Tibial artery (tissue), 4 donors: ENCODE data around the gene WIPF2.
"Not testable (repeated sequence)": the region's sequence is repeated elsewhere in the genome, so short reads cannot be mapped to it uniquely, and the experiment has no call there.

Experiments used
- DNase-seq, 2 donors: peaks; one replicate each; pipeline ENCODE4 v3.0.0-alpha.2; 2019
- H3K27ac ChIP-seq, 2 donors: fragments of 200-600 bp; sonication (generic) in 1 of 2; 1 replicate in 1 of 2; 2 replicates in 1 of 2; pipeline ENCODE4 v1.5.1; 2018 to 2019; ENCODE audit warnings: mild to moderate bottlenecking in 1 of 2
- H3K27me3 ChIP-seq, 2 donors: fragments of 200-600 bp; sonication (generic) in 1 of 2; one replicate each; pipeline versions ENCODE4 v1.5.1 to v1.6.0; 2016 to 2019
- H3K36me3 ChIP-seq, 3 donors: fragments of 200-600 bp; sonication (generic) in 2 of 3; one replicate each; pipeline ENCODE4 v1.5.1; 2016 to 2019; ENCODE audit warnings: mild to moderate bottlenecking in 2 of 3
- H3K4me1 ChIP-seq, 4 donors: fragments of 200-600 bp; sonication (generic) in 2 of 4; 1 replicate in 3 of 4; 2 replicates in 1 of 4; pipeline ENCODE4 v1.5.1; 2016 to 2019
- H3K4me3 ChIP-seq, 2 donors: fragments of 200-600 bp; sonication (generic) in 1 of 2; 1 replicate in 1 of 2; 2 replicates in 1 of 2; pipeline ENCODE4 v1.5.1; 2018 to 2019; ENCODE audit warnings: mild to moderate bottlenecking in 2 of 2
- H3K9me3 ChIP-seq, 3 donors: fragments of 200-600 bp; sonication (generic) in 1 of 3; one replicate each; pipeline ENCODE4 v1.5.1; 2016 to 2019
- CTCF ChIP-seq, 2 experiments: fragments of 200-600 bp in 1 of 2; fragments of 450-650 bp in 1 of 2; IDR thresholded peaks; one replicate each; pipeline ENCODE4 v1.5.1; 2017 to 2019; ENCODE audit warnings: antibody characterized with exemption in 2 of 2, mild to moderate bottlenecking in 1 of 2, moderate library complexity in 1 of 2
- intact Hi-C: fragments of 100-400 bp; cut with DNase I; formaldehyde crosslinking; loops from one replicate; pipeline ENCODE4 v1.15.0; 2023; ENCODE audit warnings: low total_unique reads

Gene WIPF2

GRCh38 chr17:40293363-40293762 lies 74.3 kb downstream of the WIPF2 start:
- H3K27ac ChIP-seq, result no peak overlapping the region
- no peaks in the 10 kb centered on the region for H3K9me3 ChIP-seq
- no peak for TF ChIP-seq CTCF (IDR thresholded peaks at IDR 0.05)
- peaks cover 0 to 13% (median 2%) of the 10 kb centered on the region in 4 donors for H3K4me1 ChIP-seq
- no peaks in the 10 kb centered on the region for H3K36me3 ChIP-seq
- DNase-seq, result peak in 1 of 2 donors; percentile 48
- H3K27me3 ChIP-seq, result no peaks in the 10 kb centered on the region
- intact Hi-C loops, result no loop called here
- H3K4me3 ChIP-seq, result no peak overlapping the region

DNA sequence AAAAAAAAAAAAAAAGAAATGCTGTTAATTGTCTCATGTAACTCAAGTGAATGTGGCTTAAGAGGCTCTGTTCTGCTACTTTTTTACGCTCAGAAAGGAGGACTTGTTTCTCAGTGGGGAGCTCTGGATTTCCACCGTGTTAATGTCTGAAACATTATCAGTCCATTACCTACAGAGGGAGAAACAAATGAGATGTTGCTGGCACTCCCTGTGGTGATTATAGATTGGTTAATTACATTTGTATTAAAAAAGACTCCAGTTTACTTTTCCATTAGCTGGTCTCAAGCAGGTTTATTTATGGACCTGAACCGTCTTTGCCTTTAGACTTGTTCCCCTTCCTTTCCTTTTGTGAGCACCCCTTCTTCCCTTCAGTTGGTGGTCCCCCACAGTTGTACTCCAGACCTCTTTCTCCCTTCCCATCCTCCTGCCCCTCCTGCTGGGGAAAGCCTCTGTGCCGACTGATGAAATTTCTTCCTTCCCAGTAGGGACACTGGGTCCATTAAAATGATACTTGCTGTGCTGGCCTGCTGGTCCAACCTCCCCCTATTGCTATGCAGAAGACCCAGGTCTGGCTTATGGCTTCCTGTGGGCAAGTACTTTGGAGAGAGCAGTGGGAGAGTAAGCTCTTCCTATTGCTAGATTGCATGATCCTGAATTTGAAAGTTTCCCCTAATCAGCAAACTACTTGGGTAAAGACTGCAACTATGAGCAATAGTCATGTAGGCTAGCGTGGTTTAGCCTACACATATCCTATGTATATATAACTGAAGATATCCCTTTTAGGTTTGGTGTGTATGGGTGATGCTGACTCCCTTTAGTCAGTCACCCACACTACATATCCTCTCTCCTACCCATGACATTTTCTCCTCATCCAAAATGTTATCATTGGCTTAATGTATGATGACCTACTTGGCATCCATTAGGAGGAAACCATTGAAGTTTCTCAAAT lies 76.7 kb downstream of the WIPF2 start:
- Histone ChIP-seq H3K9me3 (no peaks in the 10 kb centered on the region), H3K27ac (no peak overlapping the region), H3K27me3 (no peaks in the 10 kb centered on the region), H3K4me3 (no peak overlapping the region), H3K4me1 (peaks cover 0 to 27% (median 7%) of the 10 kb centered on the region in 4 donors), H3K36me3 (no peaks in the 10 kb centered on the region)
- intact Hi-C loops, result loop anchor here (5.0 kb wide), 1 partner anchor 93 kb away; no protein-coding TSS in a partner anchor
- no peak for TF ChIP-seq CTCF (IDR thresholded peaks at IDR 0.05)
- DNase-seq, result no peak

DNA sequence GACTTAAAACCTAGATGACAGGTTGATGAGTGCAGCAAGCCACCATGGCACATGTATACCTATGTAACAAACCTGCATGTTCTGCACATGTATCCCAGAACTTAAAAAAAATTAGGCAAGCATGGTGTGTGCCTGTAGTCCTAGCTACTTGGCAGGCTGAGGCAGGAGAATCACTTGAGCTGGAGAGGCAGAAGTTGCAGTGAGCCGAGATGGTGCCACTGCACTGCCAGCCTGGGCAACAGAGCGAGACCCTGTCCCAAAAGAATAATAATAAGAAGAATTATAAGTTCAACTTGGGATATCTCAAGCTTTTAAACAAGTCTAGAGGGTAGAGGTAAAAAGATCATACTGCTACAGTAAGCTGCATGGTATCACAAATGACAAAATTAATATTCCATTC lies 78.4 kb downstream of the WIPF2 start:
- Histone ChIP-seq H3K27ac (no peak overlapping the region), H3K4me3 (no peak overlapping the region), H3K27me3 (no peaks in the 10 kb centered on the region), H3K9me3 (no peaks in the 10 kb centered on the region), H3K36me3 (no peaks in the 10 kb centered on the region), H3K4me1 (peaks cover 0 to 27% (median 7%) of the 10 kb centered on the region in 4 donors)
- intact Hi-C loops, result loop anchor here (5.0 kb wide), 1 partner anchor 95 kb away; no protein-coding TSS in a partner anchor
- no peak for DNase-seq
- TF ChIP-seq CTCF (IDR thresholded peaks at IDR 0.05), result no peak

DNA sequence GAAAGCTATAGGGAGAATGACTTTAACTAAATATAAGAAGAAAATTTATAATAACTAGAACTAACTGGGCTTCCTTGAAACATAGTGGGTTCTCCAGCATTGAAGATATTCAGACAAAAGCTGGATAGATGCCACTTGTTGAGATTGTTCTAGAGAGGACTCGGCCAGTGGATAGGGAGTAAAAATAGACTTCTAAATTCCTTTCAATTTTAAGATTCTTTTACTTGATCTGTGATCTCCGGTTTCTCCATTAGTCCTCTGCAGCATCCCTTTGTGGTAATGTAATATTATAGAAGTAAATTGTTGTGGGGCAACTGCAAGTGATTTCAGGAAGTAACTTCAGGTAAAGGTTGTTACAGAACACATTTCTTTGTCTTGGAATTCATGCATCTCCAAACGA lies 79.6 kb downstream of the WIPF2 start:
- no peak for DNase-seq
- H3K4me3 ChIP-seq, result no peak overlapping the region
- H3K4me1 ChIP-seq, result peaks cover 0 to 31% (median 7%) of the 10 kb centered on the region in 4 donors
- no peaks in the 10 kb centered on the region for H3K9me3 ChIP-seq
- no peak for TF ChIP-seq CTCF (IDR thresholded peaks at IDR 0.05)
- intact Hi-C loops, result loop anchor here (5.0 kb wide), 1 partner anchor 96 kb away; no protein-coding TSS in a partner anchor
- no peaks in the 10 kb centered on the region for H3K36me3 ChIP-seq
- H3K27ac ChIP-seq, result peak overlapping the region in 1 of 2 donors; percentile 14
- H3K27me3 ChIP-seq, result no peaks in the 10 kb centered on the region

DNA sequence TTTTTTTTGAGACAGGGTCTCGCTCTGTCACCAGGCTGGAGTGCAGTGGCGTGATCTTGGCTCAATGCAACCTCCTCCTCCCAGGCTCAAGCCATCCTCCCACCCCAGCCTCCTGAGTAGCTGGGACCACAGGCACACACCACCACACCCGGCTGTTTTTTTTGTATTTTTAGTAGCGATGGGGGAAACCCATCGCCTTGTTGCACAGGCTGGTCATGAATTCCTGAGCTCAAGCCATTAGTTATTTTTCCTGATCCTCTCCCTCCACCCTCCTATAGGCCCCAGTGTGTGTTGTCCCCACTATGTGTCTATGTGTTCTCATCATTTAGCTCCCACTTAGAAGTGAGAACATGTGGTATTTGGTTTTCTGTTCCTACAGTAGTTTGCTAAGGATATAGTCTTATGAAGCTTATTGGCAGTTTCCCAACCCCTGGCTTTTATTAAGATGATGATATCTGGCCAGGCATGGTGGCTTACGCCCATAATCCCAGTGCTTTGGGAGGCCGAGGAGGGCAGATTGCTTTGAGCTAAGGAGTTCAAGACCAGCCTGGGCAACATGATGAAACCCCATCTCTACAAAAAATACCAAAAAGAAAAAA lies 80.2 kb downstream of the WIPF2 start:
- H3K4me1 ChIP-seq, result peaks cover 0 to 31% (median 9%) of the 10 kb centered on the region in 4 donors
- H3K9me3 ChIP-seq, H3K27me3 ChIP-seq, DNase-seq, H3K36me3 ChIP-seq, H3K4me3 ChIP-seq: not testable (repeated sequence)
- H3K27ac ChIP-seq, result peak overlapping the region in 1 of 2 donors; percentile 14
- intact Hi-C loops, result loop anchor here (5.0 kb wide), 1 partner anchor 97 kb away; no protein-coding TSS in a partner anchor

GRCh38 chr17:40301315-40301714 lies 82.2 kb downstream of the WIPF2 start:
- H3K9me3 ChIP-seq, result no peaks in the 10 kb centered on the region
- no peak overlapping the region for H3K4me3 ChIP-seq
- H3K27ac ChIP-seq, result no peak overlapping the region
- TF ChIP-seq CTCF (IDR thresholded peaks at IDR 0.05), result no peak
- H3K4me1 ChIP-seq, result peaks cover 0 to 31% (median 13%) of the 10 kb centered on the region in 4 donors
- intact Hi-C loops, result loop anchor here (10.0 kb wide), 1 partner anchor 263 kb away; the partner anchor contains the start of gene CCR7
- no peaks in the 10 kb centered on the region for H3K36me3 ChIP-seq
- no peaks in the 10 kb centered on the region for H3K27me3 ChIP-seq
- no peak for DNase-seq
